ENCODE data around the gene AMH.

AMH gene

GRCh38 chr19:2287585-2288337 is 38.6 kb downstream of the AMH start:
- no peak for DNase-seq (ENCODE audit: low spot score)

GRCh38 chr19:2288338-2288817 is 39.3 kb downstream of the AMH start:
- no peak for DNase-seq (ENCODE audit: low spot score)

- no peak for DNase-seq (ENCODE audit: low spot score)
Observed at GRCh38 chr19:2288818-2289713, 39.9 kb downstream of the AMH start.

DNA sequence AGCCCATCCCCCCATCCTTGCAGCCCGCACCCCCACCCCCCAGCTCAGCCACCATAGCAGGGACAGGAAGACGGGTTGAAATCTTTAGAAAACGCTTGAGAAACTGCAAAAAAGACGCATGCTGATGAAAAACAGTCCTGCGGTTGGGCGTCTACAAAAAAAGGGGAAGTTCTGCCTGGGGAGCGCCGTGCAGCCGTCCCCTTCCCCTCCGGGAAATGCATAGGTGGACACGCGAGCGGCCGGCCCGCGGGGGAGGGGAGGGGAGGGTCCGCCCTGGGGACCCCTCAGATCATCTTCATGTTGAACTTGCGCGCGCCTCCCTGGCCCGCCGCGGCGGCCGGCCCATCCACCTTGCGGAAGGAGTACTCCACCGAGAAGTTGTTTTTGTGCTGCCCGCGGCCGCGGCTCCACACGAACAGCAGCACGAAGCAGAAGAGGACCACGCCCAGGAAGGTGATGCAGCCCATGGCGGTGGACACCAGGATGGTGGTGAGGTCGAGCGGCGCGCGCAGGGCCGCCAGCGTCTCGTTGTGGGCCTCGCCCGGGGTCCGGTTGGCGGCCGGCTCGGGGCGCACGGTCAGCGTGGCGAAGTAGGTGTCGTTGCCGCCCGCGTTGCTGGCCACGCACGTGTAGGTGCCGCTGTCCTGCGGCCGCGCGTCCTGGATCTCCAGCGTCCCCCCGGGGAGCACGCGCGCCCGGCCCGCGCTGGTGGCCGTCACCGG is 40.8 kb downstream of the AMH start:
- DNase-seq (ENCODE audit: low spot score): peak; percentile 83

- DNase-seq (ENCODE audit: low spot score): no peak
Observed at GRCh38 chr19:2290441-2291184, 41.5 kb downstream of the AMH start.

GRCh38 chr19:2291185-2291751 is 42.1 kb downstream of the AMH start:
- DNase-seq (ENCODE audit: low spot score): no peak

DNA sequence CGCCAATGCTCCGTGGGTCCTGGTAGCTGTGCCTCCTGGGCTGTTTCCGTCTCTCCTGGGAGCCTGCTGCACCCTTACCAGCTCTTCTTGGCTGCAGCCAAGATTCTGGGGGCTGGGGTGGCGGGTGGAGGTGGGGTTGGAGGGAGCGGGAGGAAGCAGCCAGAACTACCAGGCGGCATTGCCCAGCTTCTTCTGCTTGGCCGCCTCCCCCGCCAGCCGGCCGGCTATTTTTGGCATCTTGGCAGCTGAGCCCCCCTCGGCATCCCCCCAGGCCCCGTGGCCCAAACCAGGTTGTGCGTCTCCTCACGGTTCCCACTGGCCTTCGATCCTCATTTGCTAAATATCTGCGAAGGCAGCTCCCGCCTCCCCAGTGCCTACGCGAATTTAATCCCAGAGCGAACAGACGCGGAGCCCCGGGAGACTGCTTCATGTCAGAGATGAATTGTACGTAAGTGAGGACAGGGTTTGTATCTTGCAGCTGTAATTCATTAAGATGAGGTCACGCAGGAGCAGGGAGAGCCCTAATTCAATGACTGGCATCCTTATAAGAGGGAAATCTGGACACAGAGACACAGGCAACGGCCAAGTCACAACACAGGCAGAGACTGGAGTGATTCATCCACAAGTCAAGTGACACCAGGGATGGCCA is 45.7 kb downstream of the AMH start:
- no peak for DNase-seq (ENCODE audit: low spot score)

DNA sequence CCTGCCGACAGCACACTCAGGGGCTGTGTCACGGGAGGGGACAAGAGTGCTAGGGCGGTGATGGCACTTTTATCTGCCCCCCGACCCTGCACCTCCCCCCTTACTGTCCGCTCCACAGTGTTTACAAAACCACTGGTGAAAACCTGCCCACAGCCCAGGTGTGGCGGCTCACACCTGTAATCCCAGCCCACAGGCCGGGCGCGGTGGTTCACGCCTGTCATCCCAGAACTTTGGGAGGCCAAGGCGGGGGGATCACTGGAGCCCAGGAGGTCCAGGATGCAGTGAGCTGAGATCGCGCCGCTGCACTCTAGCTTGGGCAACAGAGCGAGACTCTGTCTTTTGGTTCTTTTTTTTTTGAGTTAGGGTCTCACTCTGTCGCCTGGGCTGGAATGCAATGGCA is 47.0 kb downstream of the AMH start:
- no peak for DNase-seq (ENCODE audit: low spot score)

DNA sequence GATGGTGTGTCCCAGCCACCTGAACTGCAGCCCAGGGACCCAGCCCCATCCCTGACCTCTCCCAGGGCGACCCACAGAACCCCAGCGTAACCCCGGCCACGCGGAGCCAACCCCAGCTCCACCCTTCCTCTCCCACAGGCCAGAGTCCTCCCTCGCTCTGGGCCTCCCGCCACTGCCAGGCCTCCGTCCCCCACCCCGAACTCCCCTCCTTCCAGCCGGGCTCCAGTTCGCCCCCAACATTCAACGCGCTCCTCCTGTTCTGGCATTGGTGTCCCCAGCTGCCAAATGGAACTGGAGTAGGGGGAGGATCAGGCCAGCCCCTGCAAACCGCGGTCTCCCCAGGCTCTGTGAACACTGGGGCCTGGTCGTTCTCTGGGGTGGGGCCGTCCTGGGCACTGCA is 51.4 kb downstream of the AMH start:
- no peak for DNase-seq (ENCODE audit: low spot score)
